Astrocyte of the spinal cord (primary cell): Measurements from ENCODE around the gene CCDC192.

ENCODE experiments used
- DNase-seq: peaks from one replicate; pipeline ENCODE4 v3.0.0; 2011; ENCODE audit warnings: low read depth, low spot score
- H3K4me3 ChIP-seq: 2 replicates; pipeline ENCODE4 v1.5.1; 2011; ENCODE audit warnings: low read depth, mild to moderate bottlenecking, low read length, moderate library complexity
- CTCF ChIP-seq: IDR thresholded peaks from 2 replicates; pipeline ENCODE4 v1.5.1; 2012; ENCODE audit warnings: low read depth, mild to moderate bottlenecking, low read length, inconsistent platforms
- in situ Hi-C: cut with HindIII; loops from 2 replicates; pipeline ENCODE4 v1.10.0; 2017; ENCODE audit warnings: low sequenced_read_pairs

CCDC192 gene

GRCh38 chr5:127981498-127981897, 278.3 kb downstream of the CCDC192 start:
- in situ Hi-C loops: no loop called here
- TF ChIP-seq CTCF: no peak
- no peak for DNase-seq
- H3K4me3 ChIP-seq: no peak overlapping the region

- in situ Hi-C loops: no loop called here
- no peak for DNase-seq
- no peak overlapping the region for H3K4me3 ChIP-seq
- TF ChIP-seq CTCF: no peak
Measured at GRCh38 chr5:127985811-127986325, 282.7 kb downstream of the CCDC192 start.

- no peak overlapping the region for H3K4me3 ChIP-seq
- DNase-seq: peak; percentile 1
- TF ChIP-seq CTCF: no peak
- in situ Hi-C loops: no loop called here
Measured at GRCh38 chr5:127987354-127988145, 284.4 kb downstream of the CCDC192 start.

GRCh38 chr5:127988146-127988760, 285.1 kb downstream of the CCDC192 start:
- peak; percentile 93 for DNase-seq
- no peak for TF ChIP-seq CTCF
- H3K4me3 ChIP-seq: no peak overlapping the region
- in situ Hi-C loops: no loop called here
